ENCODE measurements around the gene KCMF1.

- TF ChIP-seq FOXK1 (CRISPR knock-in tag; IDR thresholded peaks at IDR 0.05; ENCODE audit: borderline replicate concordance, low read depth) (no peak), NFATC3 (CRISPR knock-in tag; IDR thresholded peaks at IDR 0.05) (no peak), POLR2A (IDR thresholded peaks at IDR 0.05; ENCODE audit: insufficient read depth in 1 of 2, low read depth in 2 of 2, low read length in 2 of 2) (no peak), CTCF (CRISPR knock-in tag; IDR thresholded peaks at IDR 0.05) (no peak), ZNF784 (CRISPR knock-in tag; IDR thresholded peaks at IDR 0.05; ENCODE audit: borderline replicate concordance) (no peak), ZNF292 (CRISPR knock-in tag; IDR thresholded peaks at IDR 0.05; ENCODE audit: borderline replicate concordance, low read depth) (no peak), ZNF335 (CRISPR knock-in tag; IDR thresholded peaks at IDR 0.05) (no peak), PREB (CRISPR knock-in tag; IDR thresholded peaks at IDR 0.05) (no peak), PHF5A (CRISPR knock-in tag; IDR thresholded peaks at IDR 0.05; ENCODE audit: low read depth, unreplicated experiment) (no peak), HMG20B (CRISPR knock-in tag; conservative IDR thresholded peaks at IDR 0.05) (no peak), POLR2AphosphoS5 (IDR thresholded peaks at IDR 0.05; ENCODE audit: low read depth, low read length) (no peak)
- TF ChIP-seq, protein P1, sequence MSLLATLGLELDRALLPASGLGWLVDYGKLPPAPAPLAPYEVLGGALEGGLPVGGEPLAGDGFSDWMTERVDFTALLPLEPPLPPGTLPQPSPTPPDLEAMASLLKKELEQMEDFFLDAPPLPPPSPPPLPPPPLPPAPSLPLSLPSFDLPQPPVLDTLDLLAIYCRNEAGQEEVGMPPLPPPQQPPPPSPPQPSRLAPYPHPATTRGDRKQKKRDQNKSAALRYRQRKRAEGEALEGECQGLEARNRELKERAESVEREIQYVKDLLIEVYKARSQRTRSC (CRISPR knock-in tag; IDR thresholded peaks at IDR 0.05; ENCODE audit: low read depth), result no peak
Observed at GRCh38 chr2:84962917-84963316, 8.0 kb upstream of the KCMF1 start.
